ENCODE data around the gene TRAF3.
"Not testable (repeated sequence)": the region's sequence is repeated elsewhere in the genome, so short reads cannot be mapped to it uniquely, and the experiment has no call there.

The TRAF3 gene

DNA sequence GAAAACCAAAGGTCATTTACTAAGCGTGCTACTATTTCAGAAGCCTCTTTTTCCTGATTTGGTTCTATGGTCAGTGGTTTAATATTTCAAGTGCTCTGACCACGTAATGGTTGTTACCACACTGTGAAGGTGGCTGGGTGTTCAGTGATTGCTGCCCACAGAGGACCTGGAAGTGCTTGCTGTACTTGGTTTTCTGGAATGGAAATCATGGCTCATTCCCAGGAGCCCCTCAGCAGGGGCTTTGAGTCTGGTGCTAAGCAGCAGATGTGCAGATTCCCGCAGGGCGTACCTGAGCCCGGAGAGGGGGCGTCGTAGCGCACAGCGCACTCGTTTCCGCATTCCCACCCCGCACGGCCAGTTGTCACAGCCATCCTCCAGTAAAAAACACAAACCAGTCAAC is 50.5 kb downstream of the TRAF3 start:
- no peak for DNase-seq (ENCODE audit: low read depth)

DNA sequence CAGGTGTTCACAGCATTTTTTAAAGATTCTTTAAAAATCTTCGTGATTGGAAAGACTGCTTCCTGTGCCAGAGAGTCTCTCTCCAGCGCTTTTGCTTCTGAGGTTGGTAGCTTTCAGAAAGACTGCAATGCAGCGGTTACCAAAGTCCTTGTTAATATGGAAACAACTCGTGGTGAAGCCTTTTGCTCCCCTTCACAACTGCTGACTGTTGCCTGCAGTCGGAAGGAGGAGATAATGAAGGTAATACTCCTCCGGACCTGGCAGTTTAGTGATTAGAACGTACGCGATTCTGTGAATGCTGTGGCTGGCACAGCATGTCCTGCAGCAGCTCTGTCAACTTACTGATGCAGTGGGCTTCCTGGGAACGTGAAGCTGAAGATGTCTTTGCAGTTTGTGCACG is 50.9 kb downstream of the TRAF3 start:
- DNase-seq (ENCODE audit: low read depth): no peak

DNA sequence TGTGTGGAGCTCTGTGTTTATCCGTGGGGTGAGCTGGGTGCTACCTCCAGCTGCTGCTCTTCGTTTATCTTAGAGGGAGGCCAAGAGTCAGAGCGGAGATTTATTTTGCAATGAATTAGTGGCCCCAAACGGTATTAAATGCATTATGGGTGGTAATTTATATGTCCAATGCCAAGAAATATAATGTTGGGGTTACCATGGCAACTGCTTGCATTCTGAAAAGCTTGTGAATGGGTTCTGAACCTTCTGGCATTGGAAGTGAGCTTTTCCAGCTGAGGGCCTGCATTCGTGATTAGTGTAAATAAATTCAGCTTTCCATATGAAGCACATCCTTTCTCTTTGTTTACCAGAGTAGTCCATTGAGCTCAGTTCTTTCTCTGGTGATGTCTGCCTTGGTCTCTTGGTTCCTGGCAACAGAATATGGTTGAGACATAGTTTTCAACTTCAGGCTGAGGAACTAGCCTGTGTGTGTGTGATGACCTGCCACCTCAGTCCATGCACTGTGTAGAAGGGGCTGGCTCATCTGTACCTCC is 51.8 kb downstream of the TRAF3 start:
- no peak for DNase-seq (ENCODE audit: low read depth)

DNA sequence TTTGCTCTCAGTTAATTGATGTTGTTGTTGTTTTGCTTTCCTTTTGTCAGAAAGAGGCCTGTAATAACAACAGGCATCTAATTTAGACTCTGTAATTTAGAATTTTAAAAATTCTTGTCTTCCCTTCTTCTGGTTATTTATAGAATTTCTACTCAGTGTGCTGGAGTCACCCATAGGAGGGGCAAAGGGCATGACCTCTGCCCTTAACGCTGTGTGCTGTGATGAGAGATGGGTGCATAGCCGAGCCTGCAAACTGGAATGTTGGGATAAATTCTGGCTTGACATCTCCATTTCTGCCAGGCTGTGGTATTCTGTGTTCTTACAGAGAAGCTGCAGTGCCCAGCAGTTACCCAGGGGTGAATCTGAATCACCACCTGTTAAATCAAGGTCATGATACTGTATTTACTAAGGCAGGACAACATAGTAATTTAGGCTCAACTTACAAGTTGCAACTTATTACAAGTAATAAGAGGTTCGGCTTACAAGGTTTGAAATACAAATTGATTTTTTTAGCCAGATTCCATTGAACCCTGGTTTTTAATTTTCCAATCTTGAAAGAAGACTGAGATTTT is 53.3 kb downstream of the TRAF3 start:
- DNase-seq (ENCODE audit: low read depth): no peak

DNA sequence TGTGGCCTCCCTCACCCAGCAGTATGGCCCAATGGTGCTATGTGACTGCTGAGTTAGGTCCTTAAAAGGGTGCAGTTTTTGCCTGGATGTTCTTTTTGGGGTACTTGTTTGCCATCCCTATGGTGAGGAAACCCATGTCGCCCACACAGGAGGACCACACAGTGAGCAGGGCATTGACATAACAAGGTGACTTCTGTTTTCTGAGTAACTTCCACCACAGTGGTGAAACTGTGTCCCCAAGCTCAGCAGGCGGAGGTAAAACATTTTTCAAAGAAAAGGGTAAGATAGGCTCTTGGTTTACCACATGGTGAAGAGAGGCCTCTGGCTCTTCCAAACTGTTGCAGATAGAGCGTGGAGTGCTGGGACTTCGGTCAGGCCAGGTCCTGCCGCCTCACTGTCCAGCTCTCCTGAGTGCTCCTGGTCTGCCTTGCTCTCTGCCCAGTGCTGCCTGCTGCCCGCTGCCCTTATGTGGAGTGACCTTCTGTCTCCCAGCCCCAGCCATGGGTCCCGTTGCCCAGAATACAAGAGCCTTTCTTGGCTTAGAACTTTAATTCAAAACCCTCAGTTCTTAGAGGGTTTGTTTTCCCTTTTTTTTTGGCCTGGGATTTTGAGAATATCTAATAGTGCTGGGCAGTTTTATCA is 54.0 kb downstream of the TRAF3 start:
- no peak for DNase-seq (ENCODE audit: low read depth)

DNA sequence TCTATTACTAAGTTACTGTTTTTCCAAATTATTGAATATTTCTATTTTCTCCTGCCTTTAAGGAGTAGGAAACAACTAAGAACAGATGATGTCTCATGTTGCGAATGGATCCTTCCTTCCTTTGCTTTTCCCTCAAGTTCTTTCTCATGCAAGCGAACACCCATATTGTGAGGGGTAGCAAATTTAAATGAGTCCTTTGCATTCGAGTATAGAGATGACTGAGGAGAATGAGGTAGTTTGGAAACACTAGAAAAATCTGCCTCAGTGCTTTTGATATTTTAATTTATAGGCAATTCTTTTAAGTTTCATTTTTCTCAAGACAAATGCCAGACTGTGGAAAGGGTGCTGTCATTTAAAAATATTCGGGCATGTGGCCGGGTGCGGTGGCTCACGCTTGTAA is 56.1 kb downstream of the TRAF3 start:
- no peak for DNase-seq (ENCODE audit: low read depth)

DNA sequence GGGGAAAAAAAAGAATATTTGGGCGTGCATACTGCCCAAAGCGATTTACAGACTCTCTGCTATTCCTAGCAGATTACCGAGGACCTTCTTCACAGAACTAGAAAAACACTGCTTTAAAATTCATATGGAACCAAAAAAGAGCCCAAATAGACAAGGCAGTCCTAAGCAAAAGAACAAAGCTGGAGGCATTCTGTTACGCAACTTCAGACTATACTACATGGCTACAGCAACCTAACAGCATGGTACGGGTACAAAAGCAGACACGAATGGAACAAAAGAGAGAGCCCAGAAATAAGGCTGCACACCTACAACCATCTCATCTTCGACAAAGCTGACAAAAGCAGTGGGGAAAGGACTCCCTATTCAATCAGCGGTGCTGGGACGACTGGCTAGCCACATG is 56.7 kb downstream of the TRAF3 start:
- DNase-seq (ENCODE audit: low read depth): no peak

DNA sequence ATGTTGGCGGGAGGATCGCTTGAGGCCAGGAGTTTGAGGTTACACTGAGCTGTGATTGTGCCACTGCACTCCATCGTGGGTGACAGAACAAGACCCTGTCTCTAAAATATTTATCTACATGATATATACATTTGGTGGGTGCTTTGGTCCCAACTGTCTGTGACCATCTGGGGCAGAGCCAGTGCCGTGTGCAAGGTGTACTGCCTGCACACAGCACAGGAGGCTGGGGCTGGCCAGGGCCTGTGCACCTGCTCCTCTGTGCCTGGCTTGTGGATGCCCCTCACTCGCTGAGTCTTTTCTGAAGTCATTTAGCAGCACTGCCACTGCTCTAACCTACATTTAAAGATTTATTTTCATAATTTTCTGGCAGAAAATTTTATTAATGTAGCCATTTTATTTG is 58.7 kb downstream of the TRAF3 start:
- no peak for DNase-seq (ENCODE audit: low read depth)

DNA sequence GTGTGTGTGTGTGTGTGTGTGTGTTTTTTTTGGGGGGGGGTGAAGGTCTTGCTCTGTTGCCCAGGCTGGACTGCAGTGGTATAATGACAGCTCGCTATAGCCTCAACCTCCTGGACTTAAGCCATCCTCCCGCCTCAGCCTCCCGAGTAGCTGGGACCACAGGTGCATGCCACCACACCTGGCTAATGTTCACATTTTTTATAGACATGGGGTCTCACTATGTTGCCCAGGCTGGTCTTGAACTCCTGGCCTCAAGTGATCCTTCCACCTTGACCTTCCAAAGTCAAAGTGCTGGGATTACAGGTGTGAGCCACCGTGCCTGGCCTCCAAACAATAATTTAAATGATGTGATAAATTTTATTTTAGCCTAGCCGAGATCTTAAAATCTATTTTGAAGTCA is 59.9 kb downstream of the TRAF3 start:
- not testable (repeated sequence) for DNase-seq (ENCODE audit: low read depth)

DNA sequence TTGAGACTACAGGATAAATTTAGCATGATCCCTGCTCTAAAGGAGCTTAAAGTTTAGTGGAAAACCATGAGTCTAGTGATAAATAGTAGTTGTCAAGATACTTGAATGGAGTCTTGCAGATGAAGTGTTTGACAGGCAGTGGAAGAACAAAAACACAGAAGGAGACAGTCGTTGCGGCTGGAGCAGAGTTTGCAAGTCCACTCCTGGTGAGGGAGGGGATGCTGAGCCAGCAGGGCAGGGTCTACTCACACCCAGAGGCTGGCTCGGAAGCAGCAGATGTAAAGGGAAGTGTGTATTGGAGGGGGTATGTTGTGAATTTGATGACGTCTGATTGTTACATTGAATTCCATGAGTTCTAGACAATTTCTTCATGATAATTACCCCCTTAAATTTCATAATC is 61.3 kb downstream of the TRAF3 start:
- no peak for DNase-seq (ENCODE audit: low read depth)

DNA sequence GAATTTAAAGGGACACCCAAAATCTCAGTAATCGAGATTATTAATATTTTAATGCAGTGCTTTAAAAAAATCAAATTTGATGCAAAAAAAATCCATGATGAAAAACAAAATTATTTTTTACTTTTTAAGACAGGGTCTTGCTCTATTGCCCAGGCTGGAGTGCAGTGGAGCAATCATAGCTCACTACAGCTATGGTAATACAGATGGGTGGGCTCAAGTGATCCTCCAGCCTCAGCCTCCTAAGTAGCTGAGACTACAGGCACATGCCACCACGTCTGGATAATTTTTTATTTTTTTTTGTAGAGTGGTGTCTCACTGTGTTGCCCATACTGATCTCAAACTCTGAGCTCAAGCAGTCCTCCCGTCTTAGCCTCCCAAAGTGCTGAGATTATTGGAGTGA is 62.9 kb downstream of the TRAF3 start:
- DNase-seq (ENCODE audit: low read depth): no peak

DNA sequence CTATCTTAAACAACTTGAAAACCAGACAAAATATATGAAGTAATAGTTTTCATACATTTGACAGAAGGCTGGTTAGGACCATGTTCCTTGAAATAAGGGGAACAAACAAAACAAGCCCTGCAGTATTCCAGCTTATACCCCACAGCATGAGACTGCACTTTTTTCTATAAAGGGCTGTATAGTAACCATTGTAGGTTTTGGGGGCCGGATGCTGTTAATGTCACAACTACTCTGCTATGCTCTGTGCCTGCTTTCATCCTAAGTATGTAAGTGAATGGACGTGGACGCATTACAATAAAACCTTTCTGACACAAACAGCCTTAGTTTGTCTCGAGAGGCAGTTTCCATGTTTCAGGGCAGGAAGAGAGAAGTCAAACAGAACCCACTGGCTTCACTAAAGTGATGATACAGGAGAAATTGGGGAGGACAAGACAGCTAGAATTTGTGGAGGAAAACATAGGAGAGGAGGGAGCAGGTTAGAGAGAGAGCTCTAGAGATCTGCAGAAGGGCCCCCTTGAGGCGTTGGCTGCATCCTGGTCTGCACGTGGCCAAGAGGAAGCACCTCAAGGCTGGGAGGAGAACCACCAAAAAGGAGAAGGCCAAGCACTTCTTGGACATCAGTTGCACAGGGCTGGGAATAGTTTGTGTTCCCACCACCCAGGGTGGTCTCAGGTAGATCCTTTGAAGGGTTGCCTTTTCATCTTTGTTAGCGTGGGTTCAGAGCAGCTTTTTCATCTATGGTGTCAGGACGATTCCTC is 63.7 kb downstream of the TRAF3 start:
- no peak for DNase-seq (ENCODE audit: low read depth)

DNA sequence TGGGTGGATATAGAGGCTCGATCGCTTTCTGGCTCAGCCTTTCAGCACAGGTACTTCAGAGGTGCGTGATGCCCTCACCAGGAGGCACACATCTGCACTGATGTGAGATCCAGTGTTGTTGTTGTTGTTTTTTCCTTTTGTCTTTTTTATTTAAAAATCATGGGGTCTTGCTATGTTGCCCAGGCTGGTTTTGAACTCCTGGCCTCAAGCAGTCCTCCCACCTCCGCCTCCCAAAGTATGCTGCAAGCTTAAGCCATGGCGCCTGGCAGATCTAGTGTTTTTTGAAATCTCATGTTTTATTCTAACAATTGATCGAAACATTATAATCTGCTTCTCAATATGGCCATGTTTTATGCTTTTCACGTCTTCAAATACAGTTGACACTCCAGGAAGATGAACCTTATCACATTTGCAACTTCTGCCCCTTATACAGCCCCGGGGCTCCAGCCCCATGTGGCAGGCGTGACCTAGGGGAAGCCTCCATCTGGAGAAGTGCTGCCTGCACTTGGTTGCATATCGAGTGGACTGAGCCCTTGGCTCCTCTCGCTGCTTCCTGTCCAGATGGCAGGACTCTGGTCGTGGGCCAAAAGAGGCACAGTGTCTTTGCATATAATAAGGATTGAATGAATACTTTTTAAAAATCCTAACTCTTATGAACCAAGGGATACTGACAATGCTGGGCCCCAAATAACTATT is 71.7 kb downstream of the TRAF3 start:
- DNase-seq (ENCODE audit: low read depth): no peak

DNA sequence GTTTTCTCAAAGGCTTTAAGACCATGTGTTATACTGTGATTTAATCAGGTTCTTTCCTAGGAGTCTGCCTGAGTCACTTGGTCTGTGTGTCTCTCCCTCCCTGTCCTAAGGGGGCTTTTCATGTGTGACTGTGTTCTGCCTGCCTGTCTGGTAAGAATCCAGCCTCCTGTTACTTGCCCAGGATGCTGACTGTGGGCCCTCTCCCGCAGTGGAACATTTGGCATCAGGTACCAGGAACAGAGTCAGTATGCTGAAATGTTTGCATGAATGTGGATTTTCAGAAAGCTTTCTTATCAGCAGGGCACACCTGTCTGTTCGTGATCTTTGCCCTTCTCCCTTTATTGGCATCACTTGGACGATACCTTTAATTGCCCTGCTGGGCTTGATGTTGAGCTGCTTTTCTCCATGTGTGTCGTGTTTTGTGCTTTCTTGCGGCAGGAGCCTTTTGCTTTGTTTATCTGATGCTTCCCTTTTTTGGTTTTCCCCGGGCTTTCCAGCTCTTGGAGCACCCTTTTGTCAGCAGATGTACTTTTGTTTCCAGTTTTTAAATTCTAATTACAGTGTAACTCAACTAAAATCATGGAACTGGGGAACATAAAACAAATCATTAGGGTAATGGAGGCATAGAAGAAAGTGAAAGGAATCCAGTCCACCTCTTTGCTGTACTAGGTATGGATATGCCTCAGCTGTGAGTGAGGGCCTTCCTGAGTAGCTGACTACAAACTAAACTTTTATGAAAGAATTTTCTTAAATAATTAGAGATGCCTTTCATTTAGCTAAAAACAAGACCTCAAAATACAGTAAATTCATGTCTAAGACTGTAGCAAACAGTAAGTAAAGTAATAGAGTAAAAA is 72.5 kb downstream of the TRAF3 start:
- peak; percentile 60 for DNase-seq (ENCODE audit: low read depth)

DNA sequence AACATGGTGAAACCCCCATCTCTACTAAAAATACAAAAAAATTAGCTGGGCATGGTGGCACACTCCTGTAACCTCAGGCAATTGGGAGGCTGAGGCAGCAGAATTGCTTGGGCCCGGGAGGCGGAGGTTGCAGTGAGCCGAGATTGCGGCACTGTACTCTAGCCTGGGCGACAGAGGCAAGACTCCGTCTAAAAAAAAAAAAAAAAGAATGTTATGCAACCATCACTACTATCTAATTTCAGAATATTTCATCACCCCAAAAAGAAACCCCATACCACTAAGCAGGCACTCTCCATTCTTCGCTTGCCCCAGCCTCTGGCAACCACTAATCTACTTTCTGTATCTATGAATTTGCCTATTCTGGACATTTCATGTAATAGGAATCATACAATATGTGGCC is 76.4 kb downstream of the TRAF3 start:
- DNase-seq (ENCODE audit: low read depth): no peak

DNA sequence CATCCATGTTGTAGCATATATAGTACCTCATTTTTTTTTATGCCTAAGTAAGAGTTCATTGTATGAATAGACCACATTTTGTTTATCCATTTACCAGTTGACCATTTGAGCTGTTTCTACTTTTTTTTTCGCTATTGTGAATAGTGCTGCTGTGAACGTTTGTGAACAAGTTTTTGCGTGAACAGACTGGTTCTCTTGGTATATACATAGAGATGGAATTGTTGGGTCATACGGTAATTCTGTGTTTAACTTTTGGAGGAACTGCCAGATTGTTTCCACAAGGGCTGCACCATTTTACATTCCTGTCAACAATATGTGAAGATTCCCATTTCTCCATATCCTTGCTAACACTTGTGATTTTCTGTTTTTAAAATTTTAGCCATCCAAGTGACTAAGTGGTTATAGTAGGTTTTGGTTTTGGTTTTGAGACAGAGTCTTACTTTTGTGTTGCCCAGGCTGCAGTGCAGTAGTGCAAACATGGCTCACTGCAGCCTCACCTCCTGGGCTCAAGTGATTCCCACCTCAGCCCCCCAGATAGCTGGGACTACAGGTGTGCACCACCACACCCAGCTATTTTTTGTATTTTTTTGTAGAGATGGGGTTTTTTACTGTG is 76.9 kb downstream of the TRAF3 start:
- DNase-seq (ENCODE audit: low read depth): no peak

DNA sequence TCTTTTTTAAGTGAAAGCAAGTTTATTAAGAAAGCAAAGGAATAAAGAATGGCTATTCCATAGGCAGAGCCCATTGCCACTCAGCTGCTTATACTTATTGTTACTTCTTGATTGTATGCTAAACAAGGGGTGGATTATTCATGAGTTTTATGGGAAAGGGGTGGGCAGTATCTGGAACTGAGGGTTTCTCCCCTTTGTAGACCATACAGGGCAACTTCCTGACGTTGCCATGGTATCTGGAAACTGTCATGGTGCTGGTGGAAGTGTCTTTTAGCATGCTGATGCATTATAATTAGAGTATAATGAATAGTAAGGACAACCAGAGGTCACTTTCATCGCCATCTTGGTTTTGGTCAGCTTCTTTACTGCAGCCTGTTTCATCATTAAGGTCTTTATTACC is 78.9 kb downstream of the TRAF3 start:
- no peak for DNase-seq (ENCODE audit: low read depth)

DNA sequence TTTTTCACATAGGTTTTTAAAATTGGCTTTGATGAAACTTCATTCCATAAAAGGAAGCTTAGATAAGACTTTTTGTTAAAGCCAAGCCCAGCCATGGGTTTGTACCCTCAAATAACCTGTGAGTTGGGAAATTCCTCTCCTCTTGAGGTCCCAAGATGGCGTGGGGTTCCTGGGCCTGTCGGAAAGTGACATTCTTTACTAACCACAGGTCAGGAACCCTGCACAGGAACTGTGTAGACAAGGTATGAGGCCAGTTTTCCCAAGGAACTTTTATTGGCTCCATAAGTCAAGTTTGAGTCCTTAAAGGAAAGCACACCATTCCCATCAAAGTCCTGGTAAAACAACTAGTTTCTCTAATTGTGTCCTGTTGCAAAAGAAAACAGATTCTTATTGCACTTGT is 80.2 kb downstream of the TRAF3 start:
- DNase-seq (ENCODE audit: low read depth): no peak

DNA sequence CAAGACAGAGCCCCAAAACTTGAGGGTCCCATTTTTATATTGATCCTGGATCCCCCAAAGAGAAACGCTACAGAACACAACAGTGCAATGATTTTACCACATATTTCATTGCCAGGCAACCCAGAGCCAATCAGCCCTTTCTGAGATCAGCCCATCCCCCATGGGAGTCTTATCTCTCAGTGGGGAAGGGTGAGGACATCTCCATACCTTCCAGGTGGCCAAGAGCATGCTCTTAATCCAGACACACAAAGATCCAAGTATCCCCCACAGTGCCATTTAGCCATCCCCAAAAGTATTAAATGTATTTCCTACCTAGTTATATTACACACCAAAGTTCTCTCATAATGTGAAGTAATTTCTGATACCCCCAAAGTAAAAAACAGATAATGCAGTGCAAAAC is 82.7 kb downstream of the TRAF3 start:
- DNase-seq (ENCODE audit: low read depth): no peak

DNA sequence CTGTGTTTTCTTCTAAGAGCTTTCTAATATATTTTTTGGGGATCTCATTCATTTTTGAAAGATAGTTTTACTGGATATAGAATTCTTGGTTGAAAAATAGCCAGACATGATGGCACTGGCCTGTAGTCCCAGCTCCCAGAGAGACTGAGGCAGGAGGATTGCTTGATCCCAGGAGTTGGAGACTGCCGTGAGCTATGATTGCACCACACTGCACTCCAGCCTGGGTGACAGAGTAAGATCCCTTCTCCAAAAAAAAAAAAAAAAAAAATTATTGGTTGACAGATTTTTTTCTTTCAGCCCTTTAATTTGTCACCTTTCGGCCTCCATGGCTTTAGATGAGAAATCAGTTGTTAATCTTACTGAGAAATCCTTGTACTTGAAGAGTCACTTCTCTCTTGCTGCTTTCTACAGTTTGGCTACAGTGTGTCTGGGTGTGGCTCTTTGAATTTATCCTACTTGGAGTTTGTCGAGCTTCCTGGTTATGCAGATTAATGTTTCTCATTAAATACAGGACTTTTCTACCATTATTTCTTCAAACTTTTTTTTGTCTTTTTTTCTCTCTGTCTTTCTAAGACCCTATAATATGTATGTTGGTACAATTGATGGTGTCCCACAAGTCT is 85.0 kb downstream of the TRAF3 start:
- no peak for DNase-seq (ENCODE audit: low read depth)

DNA sequence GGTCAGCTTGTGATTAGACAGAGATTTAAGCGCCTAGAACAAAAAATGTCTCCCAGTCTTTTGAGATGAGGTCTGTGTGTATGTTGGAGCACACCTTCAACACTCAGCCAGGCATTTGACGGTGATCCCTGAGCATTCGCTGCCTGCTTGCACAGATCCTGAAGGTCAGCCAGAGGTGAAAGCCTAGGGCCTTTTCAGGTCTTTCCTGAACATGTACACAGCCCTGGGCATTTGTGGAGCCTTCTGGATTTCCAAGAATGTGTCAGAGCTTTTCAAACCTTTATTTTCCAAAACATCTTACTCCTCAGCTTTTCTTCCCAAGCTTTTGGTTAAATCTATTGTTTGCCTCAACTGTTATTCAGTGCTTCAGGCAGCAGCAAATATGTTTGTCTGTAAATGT is 86.1 kb downstream of the TRAF3 start:
- DNase-seq (ENCODE audit: low read depth): no peak

All from ELR (cell line).